HUDEP-2 (cell line): ENCODE results near the gene ERICH4.
"Not testable (repeated sequence)": the region's sequence is repeated elsewhere in the genome, so short reads cannot be mapped to it uniquely, and the experiment has no call there.

Experiments used
- DNase-seq, 76 experiments: peaks; one replicate each; lab custom pipeline; 2025; ENCODE audit not compliant: unreplicated experiment in 76 of 76; lab: John Stamatoyannopoulos, UW

Gene ERICH4

DNA sequence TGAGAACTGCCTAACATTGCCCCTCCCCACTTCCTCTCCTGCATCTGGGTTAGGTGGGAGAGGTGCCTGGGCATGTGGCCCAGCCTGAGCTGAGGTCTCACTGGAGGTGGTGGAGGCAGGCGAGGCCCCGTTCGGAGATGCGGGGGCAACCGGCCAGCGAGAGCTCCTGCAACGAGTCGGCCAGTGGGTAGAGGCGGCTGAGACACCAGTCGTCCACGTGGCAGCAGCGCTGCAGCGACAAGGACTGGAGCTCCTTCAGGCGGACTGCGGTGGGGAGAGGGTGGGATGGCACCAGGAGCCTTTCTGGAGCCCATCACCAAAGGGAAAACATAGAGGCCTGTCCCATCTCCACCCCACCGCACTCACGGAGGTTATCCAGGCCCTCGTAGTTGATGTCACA lies 9.8 kb upstream of the ERICH4 start:
- no peak for DNase-seq

DNA sequence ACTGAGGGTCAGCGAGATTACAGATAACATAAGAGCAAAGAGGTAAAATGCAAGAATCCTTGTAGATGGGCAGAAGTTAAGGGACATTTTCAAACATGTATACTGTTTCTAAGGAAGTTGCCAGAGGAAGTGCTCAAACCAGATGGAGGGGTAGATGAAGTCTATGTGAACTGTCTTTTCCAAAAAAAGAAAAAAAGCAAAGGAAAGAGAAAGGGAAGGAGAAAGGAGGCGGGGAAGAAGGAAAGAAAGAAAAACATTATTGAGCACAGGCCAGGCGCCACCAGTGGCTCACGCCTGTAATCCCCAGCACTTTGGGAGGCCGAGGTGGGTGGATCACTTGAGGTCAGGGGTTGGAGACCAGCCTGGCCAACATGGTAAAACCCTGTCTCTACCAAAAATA lies 8.5 kb upstream of the ERICH4 start:
- DNase-seq = no peak

- DNase-seq = not testable (repeated sequence)
Measured at GRCh38 chr19:41435376-41435775, 7.6 kb upstream of the ERICH4 start.

GRCh38 chr19:41435936-41436673 lies 6.9 kb upstream of the ERICH4 start:
- DNase-seq = no peak

GRCh38 chr19:41436674-41436951 lies 6.3 kb upstream of the ERICH4 start:
- DNase-seq = no peak

DNA sequence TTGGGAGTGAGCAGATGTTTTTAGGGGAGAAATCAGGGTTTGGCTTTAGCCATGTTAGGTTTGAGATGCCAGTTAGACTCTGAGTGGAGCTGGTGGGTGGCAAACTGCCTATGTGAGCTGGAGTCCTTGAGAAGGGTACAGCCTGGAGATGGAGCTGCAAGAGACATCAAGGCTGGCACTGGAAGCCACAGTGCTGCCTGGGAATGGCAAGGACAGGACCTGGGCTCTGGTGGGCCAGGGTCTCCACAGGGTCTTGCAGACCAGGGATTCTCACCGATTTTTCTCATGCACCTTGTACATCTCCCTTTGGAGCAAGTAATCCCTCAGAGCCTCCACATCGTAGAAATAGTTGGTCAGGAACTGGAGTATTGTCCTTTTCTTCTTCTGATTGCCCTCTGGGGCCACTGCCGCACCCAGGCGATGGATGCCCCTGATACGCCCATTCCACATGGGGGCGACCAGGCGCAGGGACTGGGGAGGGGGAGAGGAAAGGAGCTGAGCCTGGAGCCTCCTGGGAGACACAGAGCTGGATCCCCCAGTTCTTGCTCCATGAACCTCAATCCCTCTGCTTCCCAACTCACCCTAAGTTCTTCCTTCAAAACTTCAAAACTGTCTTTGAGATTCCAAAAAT lies 4.9 kb upstream of the ERICH4 start:
- DNase-seq = no peak

DNA sequence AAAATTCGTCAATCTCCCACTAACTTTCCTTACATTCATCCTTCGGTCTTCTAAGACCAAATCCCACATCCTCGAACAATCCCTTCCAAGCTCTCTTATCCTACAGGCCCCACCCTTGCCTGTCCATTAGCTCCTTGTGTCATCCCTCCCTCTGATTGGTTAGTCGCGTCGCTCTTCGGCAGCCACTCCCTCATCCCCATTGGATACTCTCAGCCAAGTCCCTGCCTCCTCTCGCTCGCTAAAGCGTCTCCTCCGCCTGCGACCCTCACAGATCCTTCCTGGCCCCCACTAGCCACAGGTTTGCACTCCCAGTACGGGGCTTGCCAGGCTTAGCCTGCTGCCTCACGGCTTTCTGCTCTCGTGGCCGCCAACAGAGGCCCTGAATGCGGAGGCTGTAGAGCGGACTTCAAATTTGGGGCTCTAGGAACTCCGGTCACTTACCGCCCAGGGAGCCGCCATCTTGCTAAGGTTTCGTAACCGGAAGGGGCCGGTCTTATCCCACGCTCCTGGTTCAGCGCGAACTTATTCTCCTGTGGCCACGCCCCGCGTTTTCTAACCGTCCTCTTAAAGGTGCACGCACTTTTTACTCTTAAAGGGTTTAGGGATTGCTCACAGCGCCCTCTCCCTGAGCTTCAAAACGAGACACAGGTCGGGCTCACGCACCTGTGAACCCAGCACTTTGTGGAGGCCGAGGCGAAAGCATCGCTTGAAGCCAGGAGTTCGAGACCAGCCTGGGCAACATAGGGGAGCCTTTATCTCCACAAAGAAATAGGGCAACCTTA lies 3.3 kb upstream of the ERICH4 start, which contains the start of gene DMAC2:
Gene DMAC2 (minus strand): TSS at position 472 of the 782 bp plus-strand sequence. CDS start 13 bp downstream, at position 459.
- DNase-seq = peak; percentile 64 to 98 (median 96)

- DNase-seq = no peak
Measured at GRCh38 chr19:41441321-41441945, 1.5 kb upstream of the ERICH4 start.

DNA sequence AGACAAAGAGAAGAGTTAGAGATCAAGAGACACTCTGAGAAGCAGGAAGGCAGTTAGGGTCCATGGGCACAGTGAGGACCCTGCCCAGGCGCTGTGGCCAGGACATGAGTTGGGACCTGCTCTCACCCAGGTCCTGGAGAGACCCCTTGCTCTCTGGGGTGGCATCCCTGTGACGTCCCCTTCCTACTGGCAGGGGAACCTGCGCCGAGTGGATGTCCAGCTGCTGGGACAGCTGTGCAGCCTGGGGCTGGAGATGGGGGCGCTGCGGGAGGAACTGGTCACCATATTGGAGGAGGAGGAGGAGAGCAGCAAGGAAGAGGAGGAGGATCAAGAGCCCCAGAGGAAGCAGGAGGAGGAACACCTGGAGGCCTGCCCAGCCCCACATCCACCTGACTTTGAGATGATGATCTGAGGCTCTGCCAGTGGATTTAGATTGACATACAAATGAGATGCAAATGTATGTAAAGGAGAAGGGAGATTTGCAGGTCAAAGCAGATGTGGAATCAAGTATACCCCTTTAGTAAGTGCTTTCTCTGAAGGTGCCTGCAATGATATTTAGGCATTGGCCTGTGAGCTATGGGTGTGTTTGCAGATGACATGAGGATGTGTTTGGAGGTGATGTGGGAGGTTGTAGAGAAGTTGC lies 978 bp downstream of the ERICH4 start:
- no peak for DNase-seq

- no peak for DNase-seq
Measured at GRCh38 chr19:41445575-41445974, 2.6 kb downstream of the ERICH4 start.

GRCh38 chr19:41447732-41448332 lies 4.9 kb downstream of the ERICH4 start:
- DNase-seq = no peak

- DNase-seq = peak in 63 of 76 experiments; percentile 9 to 81 (median 52)
Measured at GRCh38 chr19:41449079-41449864, 6.3 kb downstream of the ERICH4 start.

DNA sequence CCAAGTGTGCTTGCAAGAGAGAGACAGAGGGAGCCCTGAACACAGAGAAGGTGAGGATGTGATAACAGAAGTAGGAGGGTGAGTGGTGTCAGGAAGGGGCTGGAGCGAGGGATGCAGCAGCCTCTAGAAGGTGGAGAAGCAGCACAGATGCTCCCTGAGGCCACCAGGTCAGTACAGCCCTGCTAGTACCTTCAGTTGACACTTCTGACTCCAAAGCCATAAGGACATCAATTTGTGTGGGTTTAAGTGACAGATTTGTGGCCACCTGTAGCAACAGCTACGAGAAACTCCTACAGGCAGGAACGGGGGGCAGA lies 6.9 kb downstream of the ERICH4 start:
- no peak for DNase-seq

DNA sequence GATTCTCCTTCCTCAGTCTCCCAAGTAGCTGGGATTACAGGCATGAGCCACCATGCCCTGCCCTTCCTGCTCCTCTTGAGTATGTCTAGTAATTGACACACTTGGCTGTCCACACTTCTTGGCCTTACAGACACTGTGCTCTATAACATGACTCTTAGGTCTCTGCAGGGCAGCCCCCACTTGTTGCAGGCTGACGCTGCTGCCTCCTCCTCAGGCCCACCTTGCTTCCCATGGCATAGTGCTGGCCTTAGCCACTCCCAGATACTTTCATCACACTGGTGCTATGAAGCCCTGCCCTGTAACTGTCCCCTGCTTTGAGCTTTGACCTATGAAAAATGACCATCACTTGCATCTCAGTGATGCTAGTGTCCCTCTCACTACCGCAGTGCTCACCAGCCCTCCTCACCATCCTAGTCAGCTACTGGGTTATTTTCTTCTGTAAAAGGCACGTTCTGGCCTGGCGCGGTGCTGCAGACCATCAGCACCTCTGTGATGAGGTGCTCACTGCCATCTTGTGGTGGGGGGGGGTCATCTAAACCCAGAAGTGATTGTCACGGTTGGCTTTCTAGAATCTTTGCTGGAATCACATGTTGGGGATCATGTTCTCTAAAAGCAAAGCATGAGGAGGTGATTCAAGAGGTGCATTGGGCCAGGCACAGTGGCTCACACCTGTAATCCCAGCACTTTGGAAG lies 9.8 kb downstream of the ERICH4 start:
- no peak for DNase-seq

DNA sequence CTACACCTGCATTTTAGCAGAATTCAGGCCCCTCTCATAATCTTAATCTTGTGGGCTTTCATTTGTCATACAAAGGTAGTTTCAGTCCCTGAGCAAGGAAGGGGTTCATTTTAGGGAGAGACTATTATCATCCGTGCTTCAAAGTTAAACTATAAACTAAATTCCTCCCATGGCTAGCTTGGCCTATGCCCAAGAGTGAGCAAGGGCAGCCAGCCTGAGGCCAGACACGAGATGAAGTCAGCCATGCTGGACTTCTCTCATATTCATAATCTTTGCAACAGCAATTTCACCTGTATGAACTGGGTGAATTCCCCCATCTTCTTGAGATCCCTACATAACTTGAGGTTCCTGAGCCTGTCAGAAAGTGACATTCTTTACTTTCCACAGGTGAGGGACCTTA lies 13.0 kb downstream of the ERICH4 start:
- DNase-seq = no peak

GRCh38 chr19:41456342-41456918 lies 13.5 kb downstream of the ERICH4 start:
- no peak for DNase-seq

DNA sequence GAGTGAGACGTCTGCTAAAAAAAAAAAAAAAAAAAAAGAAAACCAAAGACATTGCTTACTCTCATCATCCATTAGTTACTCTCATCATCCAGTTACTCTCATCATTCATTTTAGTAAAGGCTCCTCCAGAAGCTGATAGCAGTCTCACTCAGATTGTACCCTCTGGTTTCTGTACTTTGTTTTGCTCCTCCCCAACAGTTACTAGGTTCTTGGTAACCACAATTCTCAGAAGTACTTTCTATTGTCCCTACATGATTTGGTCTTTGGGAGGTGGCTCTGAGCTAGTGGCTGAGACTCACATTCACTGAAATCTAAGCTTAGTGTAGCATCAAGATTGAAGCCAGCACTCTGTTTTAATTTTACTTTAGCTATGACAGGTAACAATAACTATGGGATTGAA lies 14.3 kb downstream of the ERICH4 start:
- peak in 2 of 76 experiments; percentile 3 to 19 for DNase-seq

DNA sequence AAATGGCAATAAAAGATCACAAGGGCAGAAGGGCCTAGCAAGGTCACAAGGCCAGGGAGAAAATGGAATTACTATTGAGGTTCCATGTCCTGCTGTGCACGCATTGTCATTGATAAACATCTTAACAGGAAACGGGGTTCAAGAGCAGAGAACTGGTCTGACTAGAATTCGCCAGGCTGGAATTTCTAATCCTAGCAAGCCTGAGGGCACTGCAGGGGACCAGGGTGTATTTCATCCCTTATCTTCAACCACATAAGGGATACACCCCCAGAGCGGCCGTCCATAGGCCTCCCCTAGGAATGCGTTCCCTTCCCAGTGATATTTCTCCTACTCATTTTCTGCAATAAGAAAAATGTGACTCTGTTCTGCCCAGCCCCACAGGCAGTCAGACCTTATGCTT lies 19.5 kb downstream of the ERICH4 start:
- no peak for DNase-seq
